ENCODE measurements around the gene TGFB1I1.
"Not testable (repeated sequence)": the region's sequence is repeated elsewhere in the genome, so short reads cannot be mapped to it uniquely, and the experiment has no call there.

Gene TGFB1I1

GRCh38 chr16:31517800-31518402 lies 45.9 kb downstream of the TGFB1I1 start:
- DNase-seq (ENCODE audit: low read depth in 2 of 2), result no peak

GRCh38 chr16:31519759-31520431 lies 47.9 kb downstream of the TGFB1I1 start:
- DNase-seq (ENCODE audit: low read depth in 2 of 2), result no peak

GRCh38 chr16:31521368-31521767 lies 49.4 kb downstream of the TGFB1I1 start:
- DNase-seq (ENCODE audit: low read depth in 2 of 2), result no peak

DNA sequence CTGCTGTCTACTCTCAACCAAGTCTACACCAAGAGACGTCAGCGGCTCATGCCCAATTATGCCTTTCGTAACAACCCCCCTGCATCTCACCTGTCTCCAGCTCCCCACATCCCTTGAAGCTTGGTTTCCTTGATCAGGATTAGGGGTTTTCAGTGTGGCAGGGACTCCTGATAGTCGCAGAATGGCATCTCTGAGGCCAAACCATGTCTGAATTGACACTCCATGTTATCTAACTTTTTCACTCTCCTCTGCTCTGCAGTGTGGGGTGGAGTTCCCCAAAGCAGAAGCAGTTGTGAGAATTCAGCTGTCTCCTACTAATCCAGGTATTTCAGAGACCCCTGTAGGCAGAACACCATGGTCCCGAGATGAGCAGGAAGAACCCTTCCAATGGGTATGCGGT lies 50.1 kb downstream of the TGFB1I1 start:
- DNase-seq (ENCODE audit: low read depth in 2 of 2), result no peak

- DNase-seq (ENCODE audit: low read depth in 2 of 2), result not testable (repeated sequence)
Measured at GRCh38 chr16:31523768-31524167, 51.8 kb downstream of the TGFB1I1 start.

- DNase-seq (ENCODE audit: low read depth in 2 of 2), result no peak
Measured at GRCh38 chr16:31525113-31525512, 53.2 kb downstream of the TGFB1I1 start.

Data from activated CD8-positive, alpha-beta memory T cell treated with anti-CD3 and anti-CD28 coated beads for 4 hours (primary cell).